Activated T-helper 1 cell treated with Interleukin-2 at 50 U/mL for 16 hours (primary cell): ENCODE data around the gene CWC22.
"Not testable (repeated sequence)": the region's sequence is repeated elsewhere in the genome, so short reads cannot be mapped to it uniquely, and the experiment has no call there.

Experiments used
- DNase-seq: peaks from one replicate; pipeline ENCODE4 v3.0.0-alpha.2; 2020; ENCODE audit warnings: low read depth

The CWC22 gene

DNA sequence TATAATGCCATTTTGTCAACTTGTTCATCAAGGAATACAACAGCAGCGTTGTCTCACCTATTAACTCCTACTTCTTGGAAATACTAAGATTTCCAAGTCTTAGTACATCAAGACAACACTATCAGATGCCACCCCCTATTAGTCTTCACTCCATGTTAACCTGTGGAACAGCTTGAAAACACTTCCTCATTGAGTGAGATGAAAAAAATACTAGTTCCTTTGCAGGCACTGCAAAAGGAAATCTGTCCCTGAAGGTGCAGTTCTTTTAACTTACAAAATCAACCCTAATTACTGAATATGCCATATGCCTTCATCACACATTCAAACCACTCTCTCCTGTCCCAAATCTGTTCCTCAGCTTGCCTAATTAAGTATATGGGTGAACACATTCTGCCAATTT lies 4.0 kb downstream of the CWC22 start:
- no peak for DNase-seq

- no peak for DNase-seq
Observed at GRCh38 chr2:180002198-180002770, 4.8 kb downstream of the CWC22 start.

- DNase-seq = no peak
Observed at GRCh38 chr2:180001726-180002125, 5.4 kb downstream of the CWC22 start.

DNA sequence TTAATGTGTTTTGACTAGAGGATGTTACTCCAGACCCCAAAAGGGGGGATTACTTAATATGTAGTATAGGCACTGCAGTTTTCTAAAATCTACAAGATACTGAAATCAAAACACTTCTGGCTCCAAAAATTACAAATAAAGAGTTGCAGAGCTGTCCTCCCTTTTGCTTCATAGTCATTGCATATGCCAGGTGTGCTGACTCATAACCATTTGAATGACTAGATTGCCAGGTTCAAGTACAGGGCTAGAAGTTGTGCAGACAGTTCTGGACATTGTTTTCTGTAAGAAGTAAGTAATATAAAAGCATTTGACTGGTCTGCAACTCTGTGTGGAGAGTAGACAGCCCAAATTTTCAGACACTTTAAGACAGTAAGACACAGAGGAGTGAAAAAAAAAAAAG lies 6.7 kb downstream of the CWC22 start:
- DNase-seq = no peak

DNA sequence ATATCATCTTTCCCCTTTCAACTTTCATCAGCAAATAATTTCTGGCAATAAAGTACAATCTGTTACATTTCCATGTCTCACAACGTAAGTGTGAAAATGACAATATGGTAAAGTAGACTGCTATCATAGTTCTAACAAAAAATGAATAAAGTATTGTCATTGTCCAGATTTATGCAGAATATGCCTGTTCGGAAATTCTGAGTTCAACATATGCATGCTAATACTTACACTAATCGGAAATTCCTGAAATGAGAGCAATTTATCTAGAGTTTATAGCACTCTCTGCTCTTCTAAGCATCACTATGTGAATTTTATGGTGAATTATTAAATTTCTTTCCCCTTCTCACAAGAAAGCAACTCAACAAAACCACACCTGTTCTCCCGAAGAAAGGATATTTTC lies 8.1 kb downstream of the CWC22 start:
- DNase-seq = no peak

DNA sequence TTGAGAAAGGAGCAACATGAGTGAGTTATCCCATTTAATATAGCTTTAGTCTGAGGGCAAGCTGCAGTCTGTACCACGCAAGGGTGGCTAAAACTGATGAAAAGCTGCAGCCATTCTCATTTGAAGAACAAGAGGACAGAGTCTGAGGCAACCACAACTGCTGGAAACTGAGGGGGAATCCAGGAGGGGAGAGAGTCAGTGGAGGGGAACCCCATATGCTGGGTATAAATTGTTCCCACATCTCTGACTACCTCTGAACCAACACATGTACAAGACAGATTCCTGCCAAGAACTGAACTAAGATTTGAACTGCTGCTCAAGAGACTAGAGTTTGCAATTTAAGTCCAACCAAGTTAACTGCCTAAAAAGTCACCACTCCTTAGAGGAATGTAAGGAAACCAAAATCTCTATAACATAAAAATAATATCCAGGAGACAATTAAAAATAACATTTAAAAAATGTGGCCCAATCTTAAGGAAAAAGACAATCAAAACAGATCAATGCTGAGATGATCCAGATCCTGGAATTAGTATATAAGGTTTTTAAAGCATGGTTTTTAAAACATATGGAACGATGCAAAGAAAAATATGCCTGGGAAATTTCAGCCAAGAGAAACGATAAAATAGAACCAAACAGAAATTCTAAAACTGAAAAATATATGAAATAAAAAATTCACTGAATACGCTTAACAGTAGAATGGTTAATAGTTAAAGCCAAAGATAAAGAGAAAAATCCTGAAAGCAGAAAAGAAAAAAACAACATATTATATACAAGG lies 11.2 kb downstream of the CWC22 start:
- no peak for DNase-seq

GRCh38 chr2:179991344-179991743 lies 15.8 kb downstream of the CWC22 start:
- no peak for DNase-seq

- DNase-seq = no peak
Observed at GRCh38 chr2:179990676-179991317, 16.3 kb downstream of the CWC22 start.

- DNase-seq = no peak
Observed at GRCh38 chr2:179987916-179988315, 19.2 kb downstream of the CWC22 start.

GRCh38 chr2:179985163-179985820 lies 21.8 kb downstream of the CWC22 start:
- DNase-seq = no peak

DNA sequence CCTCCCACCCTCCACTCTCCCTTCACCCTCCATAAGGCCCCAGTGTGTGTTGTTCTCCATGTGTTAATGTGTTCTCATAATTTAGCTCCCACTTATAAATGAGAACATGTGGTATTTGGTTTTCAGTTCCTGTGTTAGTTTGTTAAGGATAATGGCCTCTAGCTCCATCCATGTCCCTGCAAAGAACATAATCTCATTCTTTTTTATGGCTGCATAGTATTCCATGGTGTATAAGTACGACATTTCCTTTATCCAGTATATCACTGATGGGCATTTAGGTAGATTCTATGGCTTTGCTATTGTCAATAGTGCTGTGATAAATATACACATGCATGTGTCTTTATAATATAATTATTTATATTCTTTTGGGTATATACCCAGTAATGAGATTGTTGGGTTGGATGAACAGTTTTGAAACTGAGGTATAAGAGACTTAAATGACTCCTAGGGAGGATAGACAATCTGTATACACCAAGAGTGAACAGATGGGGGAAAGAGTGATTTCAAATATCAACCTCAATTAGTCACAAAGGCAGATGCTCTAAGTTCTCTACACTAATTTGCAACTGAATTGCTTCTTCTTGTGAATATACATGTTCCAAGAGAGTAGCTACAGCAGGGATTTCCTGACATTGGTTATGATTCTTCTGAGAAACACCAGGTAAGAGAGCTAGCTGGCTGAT lies 23.7 kb downstream of the CWC22 start:
- no peak for DNase-seq

DNA sequence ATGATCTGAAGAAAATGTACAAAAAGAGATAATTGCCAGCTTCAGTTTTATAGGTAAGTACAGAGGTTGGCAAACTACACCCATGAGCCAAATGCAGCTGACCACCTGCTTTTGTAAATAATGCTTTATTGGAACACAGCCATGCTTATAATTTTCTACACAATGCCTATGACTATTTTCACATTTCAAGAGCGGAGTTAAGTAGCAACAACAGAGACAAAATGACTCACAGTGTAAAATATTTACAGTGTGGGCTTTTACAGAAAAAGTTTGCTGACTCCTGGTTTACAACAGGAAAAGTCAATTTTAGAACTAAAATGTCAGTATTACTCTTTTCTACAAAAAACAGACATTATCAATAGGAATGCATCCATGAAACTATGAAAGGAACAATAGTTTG lies 26.0 kb downstream of the CWC22 start:
- no peak for DNase-seq

- DNase-seq = no peak
Observed at GRCh38 chr2:179974761-179975160, 32.3 kb downstream of the CWC22 start.

DNA sequence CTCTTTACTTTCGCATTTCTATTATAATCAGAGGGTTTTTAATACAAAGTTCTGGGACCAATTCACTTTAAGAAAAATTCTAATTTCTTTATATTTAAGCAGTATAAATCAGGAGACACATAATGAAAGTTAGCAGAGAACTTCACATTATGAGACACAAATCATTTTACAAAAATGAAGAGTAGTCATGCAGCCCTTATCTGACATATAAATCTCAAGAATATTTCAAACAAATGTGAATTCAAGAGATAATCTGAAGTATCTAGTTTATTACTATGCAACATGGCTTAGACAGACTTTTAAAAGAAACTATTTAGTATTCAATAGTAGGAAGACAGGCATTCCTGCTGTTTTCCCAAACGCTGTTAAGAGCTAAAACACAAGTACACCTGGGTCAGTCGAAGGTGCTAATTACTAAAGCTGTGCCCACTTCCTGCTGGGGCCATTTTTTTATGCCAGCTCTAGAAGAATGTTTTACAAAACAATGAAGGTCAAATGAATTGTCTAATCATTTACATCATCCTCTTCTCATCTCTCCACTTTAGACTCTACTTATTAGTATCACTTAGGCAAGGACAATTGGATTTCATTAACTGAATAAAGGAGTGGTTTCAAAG lies 40.2 kb downstream of the CWC22 start:
- no peak for DNase-seq

GRCh38 chr2:179965291-179966258 lies 41.5 kb downstream of the CWC22 start:
- no peak for DNase-seq

- DNase-seq = no peak
Observed at GRCh38 chr2:179963626-179964025, 43.5 kb downstream of the CWC22 start.

- not testable (repeated sequence) for DNase-seq
Observed at GRCh38 chr2:179958251-179958650, 48.8 kb downstream of the CWC22 start.

DNA sequence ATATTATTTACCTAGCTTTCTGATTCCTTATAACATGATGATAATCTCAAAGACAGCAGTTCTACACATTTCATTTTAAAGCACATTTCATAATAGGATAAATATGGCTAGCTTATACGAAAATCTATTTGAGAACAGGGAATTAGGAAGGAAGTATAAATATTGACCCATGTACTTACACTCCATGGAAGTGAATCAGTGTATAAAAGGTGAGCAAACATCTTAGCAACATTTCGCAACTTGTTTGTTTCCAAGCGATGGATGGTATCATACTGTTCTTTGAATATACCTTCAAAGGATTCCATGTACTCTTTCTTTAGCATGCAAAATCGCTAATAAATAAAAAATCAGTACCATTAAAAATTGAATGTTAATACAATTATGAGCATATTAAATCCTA lies 53.1 kb downstream of the CWC22 start:
- DNase-seq = no peak

- no peak for DNase-seq
Observed at GRCh38 chr2:179953359-179953758, 53.7 kb downstream of the CWC22 start.

DNA sequence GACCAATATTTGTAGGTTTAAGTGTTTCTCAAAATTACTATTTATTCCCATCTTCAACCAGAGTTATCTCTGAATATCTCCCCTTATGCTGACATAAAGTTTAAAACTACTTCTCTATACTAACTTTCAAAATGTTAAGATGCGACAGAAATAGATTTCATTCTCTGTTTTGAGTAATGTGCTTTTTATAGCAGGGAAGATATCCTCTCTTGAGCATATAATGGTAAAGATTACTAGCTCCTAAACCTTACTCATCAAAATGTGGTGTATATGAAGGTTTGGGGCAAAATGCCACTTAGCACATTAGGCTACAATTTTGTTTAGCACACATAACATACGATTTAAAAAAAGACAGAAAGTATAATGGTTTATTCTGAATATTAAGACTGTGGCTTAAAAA lies 54.4 kb downstream of the CWC22 start:
- no peak for DNase-seq

DNA sequence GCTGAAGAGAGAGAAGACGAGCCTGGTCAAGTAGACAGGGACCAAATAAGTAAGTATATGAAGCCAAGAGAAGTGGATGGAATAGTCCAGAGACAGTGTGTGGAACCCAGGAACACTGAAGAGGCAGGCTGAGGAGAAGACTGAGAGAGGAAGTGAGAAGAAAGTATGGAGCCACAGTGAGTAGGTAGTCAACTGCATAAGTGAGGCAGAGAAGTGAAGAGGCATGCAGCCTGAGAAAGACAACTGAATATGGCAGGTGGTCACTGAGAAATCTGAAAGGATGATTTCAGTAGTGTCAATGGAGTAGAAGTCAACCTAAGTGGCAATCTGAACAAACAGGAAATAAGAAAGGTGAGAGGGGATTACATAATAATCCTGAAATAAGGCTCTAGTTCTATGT lies 55.4 kb downstream of the CWC22 start:
- DNase-seq = no peak
